ENCODE measurements around the gene DGKB.

Gene DGKB

DNA sequence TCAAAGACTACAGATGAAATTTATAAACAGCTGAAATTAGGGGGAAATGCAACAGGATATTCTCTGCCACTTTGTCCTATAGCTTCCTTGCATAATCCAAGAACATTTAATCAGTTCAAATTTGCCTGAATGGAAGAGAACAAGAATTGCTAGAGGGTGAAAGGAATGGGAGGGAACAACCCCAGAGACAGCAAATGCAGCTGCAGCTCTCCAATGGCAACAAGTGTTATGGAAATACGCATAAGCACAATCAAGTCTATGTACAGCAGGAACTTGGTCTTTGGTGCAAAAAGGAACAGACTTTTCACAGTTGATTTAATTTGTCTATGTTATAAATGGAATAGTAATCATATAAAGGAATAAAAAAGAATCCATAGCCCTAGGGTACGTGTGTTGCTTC lies 644.1 kb downstream of the DGKB start:
- Histone ChIP-seq H3K27ac (ENCODE audit: low read length) (no peak overlapping the region), H3K27me3 (replicated peaks; ENCODE audit: insufficient read depth, low read length) (no peaks in the 10 kb centered on the region), H3K79me2 (ENCODE audit: low read length) (no peaks in the 10 kb centered on the region), H2AFZ (ENCODE audit: low read length) (no peak overlapping the region), H3F3A (ENCODE audit: insufficient read depth, low read length) (no peaks in the 10 kb centered on the region), H3K4me2 (ENCODE audit: low read depth, low read length) (no peak overlapping the region), H3K4me3 (ENCODE audit: low read length) (no peak overlapping the region), H3K36me3 (replicated peaks; ENCODE audit: insufficient read depth, low read length) (no peaks in the 10 kb centered on the region), H3K9me2 (replicated peaks; ENCODE audit: insufficient read depth, low read length) (no peaks in the 10 kb centered on the region), H3K9me3 (replicated peaks; ENCODE audit: insufficient read depth, low read length) (no peaks in the 10 kb centered on the region), H3K4me1 (ENCODE audit: low read length) (no peaks in the 10 kb centered on the region), H4K20me1 (ENCODE audit: insufficient read depth, low read length) (no peaks in the 10 kb centered on the region), H3K9ac (ENCODE audit: low read length) (no peak overlapping the region; the same call in 1 of the 2 replicates)
- no peak for TF ChIP-seq EZH2phosphoT487 (IDR thresholded peaks at IDR 0.05; ENCODE audit: low read length)
- no peak for DNase-seq

DNA sequence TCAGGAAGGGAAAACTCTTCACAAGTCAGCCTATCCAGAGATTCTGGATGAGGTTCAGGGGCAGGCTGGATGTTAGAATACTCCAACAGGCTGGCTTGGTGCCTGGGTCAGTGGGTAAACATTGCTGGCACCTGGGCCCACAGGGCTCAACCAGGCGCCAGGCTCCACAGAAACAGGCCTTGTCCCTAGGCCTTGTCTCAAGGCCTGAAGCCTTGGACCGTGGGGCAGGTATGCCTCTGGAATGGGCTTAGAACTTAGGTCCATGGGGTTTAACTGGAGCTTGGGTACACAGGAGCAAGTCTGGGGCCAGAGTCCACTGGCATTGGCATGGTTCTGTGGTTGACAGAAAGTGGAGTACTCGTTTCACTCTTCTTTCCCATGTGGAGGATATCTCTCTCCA lies 650.1 kb downstream of the DGKB start:
- no peaks in the 10 kb centered on the region for H3F3A ChIP-seq (ENCODE audit: insufficient read depth, low read length)
- H3K79me2 ChIP-seq (ENCODE audit: low read length), result no peaks in the 10 kb centered on the region
- H3K4me2 ChIP-seq (ENCODE audit: low read depth, low read length), result no peak overlapping the region
- no peaks in the 10 kb centered on the region for H3K9me2 ChIP-seq (replicated peaks; ENCODE audit: insufficient read depth, low read length)
- TF ChIP-seq EZH2phosphoT487 (IDR thresholded peaks at IDR 0.05; ENCODE audit: low read length), result no peak
- TF ChIP-seq, protein P1, sequence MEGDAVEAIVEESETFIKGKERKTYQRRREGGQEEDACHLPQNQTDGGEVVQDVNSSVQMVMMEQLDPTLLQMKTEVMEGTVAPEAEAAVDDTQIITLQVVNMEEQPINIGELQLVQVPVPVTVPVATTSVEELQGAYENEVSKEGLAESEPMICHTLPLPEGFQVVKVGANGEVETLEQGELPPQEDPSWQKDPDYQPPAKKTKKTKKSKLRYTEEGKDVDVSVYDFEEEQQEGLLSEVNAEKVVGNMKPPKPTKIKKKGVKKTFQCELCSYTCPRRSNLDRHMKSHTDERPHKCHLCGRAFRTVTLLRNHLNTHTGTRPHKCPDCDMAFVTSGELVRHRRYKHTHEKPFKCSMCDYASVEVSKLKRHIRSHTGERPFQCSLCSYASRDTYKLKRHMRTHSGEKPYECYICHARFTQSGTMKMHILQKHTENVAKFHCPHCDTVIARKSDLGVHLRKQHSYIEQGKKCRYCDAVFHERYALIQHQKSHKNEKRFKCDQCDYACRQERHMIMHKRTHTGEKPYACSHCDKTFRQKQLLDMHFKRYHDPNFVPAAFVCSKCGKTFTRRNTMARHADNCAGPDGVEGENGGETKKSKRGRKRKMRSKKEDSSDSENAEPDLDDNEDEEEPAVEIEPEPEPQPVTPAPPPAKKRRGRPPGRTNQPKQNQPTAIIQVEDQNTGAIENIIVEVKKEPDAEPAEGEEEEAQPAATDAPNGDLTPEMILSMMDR (IDR thresholded peaks at IDR 0.05; ENCODE audit: low read length), result no peak
- no peak for TF ChIP-seq EZH2 (optimal IDR thresholded peaks at IDR 0.05; ENCODE audit: low read depth, low read length)
- H3K27me3 ChIP-seq (replicated peaks; ENCODE audit: insufficient read depth, low read length), result no peaks in the 10 kb centered on the region
- no peaks in the 10 kb centered on the region for H3K36me3 ChIP-seq (replicated peaks; ENCODE audit: insufficient read depth, low read length)
- H2AFZ ChIP-seq (ENCODE audit: low read length), result no peak overlapping the region
- H3K4me3 ChIP-seq (ENCODE audit: low read length), result no peak overlapping the region
- H4K20me1 ChIP-seq (ENCODE audit: insufficient read depth, low read length), result no peaks in the 10 kb centered on the region
- no peak for DNase-seq
- H3K9ac ChIP-seq (ENCODE audit: low read length), result no peak overlapping the region
- H3K4me1 ChIP-seq (ENCODE audit: low read length), result no peaks in the 10 kb centered on the region
- no peak overlapping the region for H3K27ac ChIP-seq (ENCODE audit: low read length)
- no peaks in the 10 kb centered on the region for H3K9me3 ChIP-seq (replicated peaks; ENCODE audit: insufficient read depth, low read length)

- H2AFZ ChIP-seq (ENCODE audit: low read length), result no peak overlapping the region
- no peaks in the 10 kb centered on the region for H4K20me1 ChIP-seq (ENCODE audit: insufficient read depth, low read length)
- no peak for DNase-seq
- H3K27me3 ChIP-seq (replicated peaks; ENCODE audit: insufficient read depth, low read length), result no peaks in the 10 kb centered on the region
- H3K36me3 ChIP-seq (replicated peaks; ENCODE audit: insufficient read depth, low read length), result no peaks in the 10 kb centered on the region
- TF ChIP-seq EZH2phosphoT487 (IDR thresholded peaks at IDR 0.05; ENCODE audit: low read length), result no peak
- no peak for TF ChIP-seq EZH2 (optimal IDR thresholded peaks at IDR 0.05; ENCODE audit: low read depth, low read length)
- TF ChIP-seq, protein P1 (IDR thresholded peaks at IDR 0.05; ENCODE audit: low read length), result no peak
- no peaks in the 10 kb centered on the region for H3K9me2 ChIP-seq (replicated peaks; ENCODE audit: insufficient read depth, low read length)
- H3K4me2 ChIP-seq (ENCODE audit: low read depth, low read length), result no peak overlapping the region
- H3K4me1 ChIP-seq (ENCODE audit: low read length), result no peaks in the 10 kb centered on the region
- H3F3A ChIP-seq (ENCODE audit: insufficient read depth, low read length), result no peaks in the 10 kb centered on the region
- H3K9ac ChIP-seq (ENCODE audit: low read length), result no peak overlapping the region
- no peaks in the 10 kb centered on the region for H3K9me3 ChIP-seq (replicated peaks; ENCODE audit: insufficient read depth, low read length)
- H3K79me2 ChIP-seq (ENCODE audit: low read length), result no peaks in the 10 kb centered on the region
- no peak overlapping the region for H3K27ac ChIP-seq (ENCODE audit: low read length)
- H3K4me3 ChIP-seq (ENCODE audit: low read length), result no peak overlapping the region
Observed at GRCh38 chr7:14242175-14242574, 660.4 kb downstream of the DGKB start.

DNA sequence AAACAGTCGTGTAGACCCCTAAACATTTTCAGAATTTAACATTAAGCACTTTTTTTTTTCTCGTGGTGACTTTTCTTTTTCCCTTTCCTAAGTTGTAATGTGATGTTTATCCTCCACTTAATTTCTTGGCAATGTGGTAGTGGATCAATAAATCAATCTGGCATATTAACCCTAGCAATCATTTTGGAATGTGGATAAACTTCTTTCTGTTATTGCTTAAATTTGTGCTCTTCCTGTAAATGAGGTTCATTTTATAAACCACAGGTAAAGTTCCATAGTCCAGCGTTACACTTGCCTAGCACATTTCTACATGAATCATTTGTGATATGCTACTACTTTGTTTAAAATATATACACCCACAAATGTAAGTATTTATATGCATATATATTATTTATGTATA lies 665.7 kb downstream of the DGKB start:
- Histone ChIP-seq H3K4me1 (ENCODE audit: low read length) (no peaks in the 10 kb centered on the region), H3K9me3 (replicated peaks; ENCODE audit: insufficient read depth, low read length) (no peaks in the 10 kb centered on the region), H2AFZ (ENCODE audit: low read length) (no peak overlapping the region), H3F3A (ENCODE audit: insufficient read depth, low read length) (no peaks in the 10 kb centered on the region), H3K27me3 (replicated peaks; ENCODE audit: insufficient read depth, low read length) (no peaks in the 10 kb centered on the region), H4K20me1 (ENCODE audit: insufficient read depth, low read length) (no peaks in the 10 kb centered on the region), H3K9me2 (replicated peaks; ENCODE audit: insufficient read depth, low read length) (no peaks in the 10 kb centered on the region), H3K36me3 (replicated peaks; ENCODE audit: insufficient read depth, low read length) (no peaks in the 10 kb centered on the region), H3K4me2 (ENCODE audit: low read depth, low read length) (no peak overlapping the region), H3K27ac (ENCODE audit: low read length) (no peak overlapping the region), H3K4me3 (ENCODE audit: low read length) (no peak overlapping the region), H3K9ac (ENCODE audit: low read length) (no peak overlapping the region), H3K79me2 (ENCODE audit: low read length) (no peaks in the 10 kb centered on the region)
- TF ChIP-seq, protein P1 (IDR thresholded peaks at IDR 0.05; ENCODE audit: low read length), result no peak
- no peak for TF ChIP-seq EZH2phosphoT487 (IDR thresholded peaks at IDR 0.05; ENCODE audit: low read length)
- no peak for TF ChIP-seq EZH2 (optimal IDR thresholded peaks at IDR 0.05; ENCODE audit: low read depth, low read length)
- no peak for DNase-seq

All from MM.1S (cell line).